Measurements from ENCODE around the gene CD300LG. TPM values are rescaled to one million over a fixed set of nuclear protein-coding genes. Genes with fewer than 3 reads are reported as not detected.

The CD300LG gene
- total RNA-seq, 1 donor from 2014 or later, result 22.8 TPM

Other genes with a start within 250 kb of the CD300LG start
- 19.5 TPM for gene MEOX1, start 185.3 kb upstream of the CD300LG start, total RNA-seq
- not detected for gene SOST, start 88.4 kb upstream of the CD300LG start, total RNA-seq
- gene DUSP3, start 68.2 kb upstream of the CD300LG start, total RNA-seq, result 54.1 TPM
- not detected for gene CFAP97D1, start 66.7 kb upstream of the CD300LG start, total RNA-seq
- 13.8 TPM for gene MPP3, start 14.0 kb upstream of the CD300LG start, total RNA-seq
- 4.6 TPM for gene MPP2, start 60.4 kb downstream of the CD300LG start, total RNA-seq
- gene PPY, start 95.3 kb downstream of the CD300LG start, total RNA-seq, result not detected
- not detected for gene PYY, start 106.8 kb downstream of the CD300LG start, total RNA-seq
- 0.58 TPM for gene NAGS, start 157.4 kb downstream of the CD300LG start, total RNA-seq
- 17.7 TPM for gene TMEM101, start 167.8 kb downstream of the CD300LG start, total RNA-seq
- gene LSM12, start 219.5 kb downstream of the CD300LG start, total RNA-seq, result 32.5 TPM
- gene G6PC3, start 223.6 kb downstream of the CD300LG start, total RNA-seq, result 38.3 TPM